ENCODE measurements around the gene CLIC4. TPM values are rescaled to one million over a fixed set of nuclear protein-coding genes. Genes with fewer than 3 reads are reported as not detected.

CLIC4 gene
- total RNA-seq, 4 donors from 2014 or later = 53.0 to 151 (median 95.3) TPM

- TF ChIP-seq, protein P1, sequence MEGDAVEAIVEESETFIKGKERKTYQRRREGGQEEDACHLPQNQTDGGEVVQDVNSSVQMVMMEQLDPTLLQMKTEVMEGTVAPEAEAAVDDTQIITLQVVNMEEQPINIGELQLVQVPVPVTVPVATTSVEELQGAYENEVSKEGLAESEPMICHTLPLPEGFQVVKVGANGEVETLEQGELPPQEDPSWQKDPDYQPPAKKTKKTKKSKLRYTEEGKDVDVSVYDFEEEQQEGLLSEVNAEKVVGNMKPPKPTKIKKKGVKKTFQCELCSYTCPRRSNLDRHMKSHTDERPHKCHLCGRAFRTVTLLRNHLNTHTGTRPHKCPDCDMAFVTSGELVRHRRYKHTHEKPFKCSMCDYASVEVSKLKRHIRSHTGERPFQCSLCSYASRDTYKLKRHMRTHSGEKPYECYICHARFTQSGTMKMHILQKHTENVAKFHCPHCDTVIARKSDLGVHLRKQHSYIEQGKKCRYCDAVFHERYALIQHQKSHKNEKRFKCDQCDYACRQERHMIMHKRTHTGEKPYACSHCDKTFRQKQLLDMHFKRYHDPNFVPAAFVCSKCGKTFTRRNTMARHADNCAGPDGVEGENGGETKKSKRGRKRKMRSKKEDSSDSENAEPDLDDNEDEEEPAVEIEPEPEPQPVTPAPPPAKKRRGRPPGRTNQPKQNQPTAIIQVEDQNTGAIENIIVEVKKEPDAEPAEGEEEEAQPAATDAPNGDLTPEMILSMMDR (IDR thresholded peaks at IDR 0.05) = no peak
- no peak for TF ChIP-seq POLR2A (IDR thresholded peaks at IDR 0.05)
- WGBS, 2 donors = 63 to 81% methylated on average over 15 to 16 of the region's 16 CpGs
- no peaks in the 10 kb centered on the region for H3K9me3 ChIP-seq
- no peaks in the 10 kb centered on the region for H3K4me1 ChIP-seq
- no peak overlapping the region for H3K4me3 ChIP-seq (replicated peaks in 1 of 3)
- H3K36me3 ChIP-seq = no peaks in the 10 kb centered on the region
- DNase-seq = no peak
- no peak overlapping the region for H3K27ac ChIP-seq
- H3K27me3 ChIP-seq = no peaks in the 10 kb centered on the region
- intact Hi-C loops (cut with DNase I) = no loop called here
Measured at GRCh38 chr1:24874611-24875234, 129.5 kb downstream of the CLIC4 start.

DNA sequence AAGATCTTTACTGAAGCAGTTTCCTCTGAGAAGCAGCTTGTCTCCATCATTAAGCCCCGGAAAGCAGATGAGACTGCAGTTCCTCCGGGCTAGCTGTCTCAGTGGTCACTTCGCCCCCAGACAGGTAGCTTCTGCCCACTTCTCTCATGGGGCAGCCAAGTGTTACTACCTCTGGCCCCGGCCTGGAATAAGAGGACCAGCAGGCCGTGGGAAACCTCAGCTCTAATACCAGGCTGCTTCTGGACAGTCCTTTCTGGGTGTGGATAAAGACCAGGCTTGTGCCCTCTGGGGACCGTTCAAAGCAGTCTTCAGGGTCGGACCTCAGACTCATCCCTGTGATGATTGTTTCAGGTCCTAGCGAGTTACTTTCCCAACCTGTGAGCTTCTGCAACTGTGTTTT lies 130.0 kb downstream of the CLIC4 start:
- intact Hi-C loops (cut with DNase I) = no loop called here
- no peaks in the 10 kb centered on the region for H3K36me3 ChIP-seq
- H3K27me3 ChIP-seq = no peaks in the 10 kb centered on the region
- H3K4me3 ChIP-seq (replicated peaks in 1 of 3) = no peak overlapping the region
- 78 to 85% methylated on average over 8 of the region's 8 CpGs for WGBS, 2 donors
- TF ChIP-seq, protein P1 (IDR thresholded peaks at IDR 0.05) = no peak
- TF ChIP-seq POLR2A (IDR thresholded peaks at IDR 0.05) = no peak
- no peaks in the 10 kb centered on the region for H3K9me3 ChIP-seq
- DNase-seq = no peak
- no peaks in the 10 kb centered on the region for H3K4me1 ChIP-seq
- H3K27ac ChIP-seq = no peak overlapping the region

DNA sequence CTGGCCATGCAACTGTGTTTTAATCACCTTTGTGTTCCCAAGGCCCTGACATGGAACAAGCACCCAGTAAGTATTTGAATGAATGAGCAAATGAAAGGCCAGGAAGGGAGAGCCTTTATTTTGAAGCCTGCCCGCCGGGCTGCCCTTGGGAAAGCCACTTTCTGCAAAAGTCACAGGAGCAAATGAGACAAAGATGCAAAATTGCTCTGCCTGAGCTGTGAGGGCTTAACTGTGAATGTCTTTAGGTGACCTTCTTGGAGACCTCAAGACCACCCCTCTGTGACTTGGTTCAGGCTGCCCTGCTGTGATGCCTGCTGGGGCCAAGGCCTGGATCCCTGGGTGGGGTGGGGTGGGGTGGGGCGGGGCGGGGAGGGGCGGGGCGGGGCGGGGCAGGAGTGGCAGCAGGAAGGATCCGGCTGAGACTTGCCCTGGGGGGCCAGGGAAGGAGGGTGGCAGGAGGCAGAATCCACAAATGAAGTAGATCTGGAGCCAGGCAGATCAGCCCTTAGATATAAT lies 130.8 kb downstream of the CLIC4 start:
- no peaks in the 10 kb centered on the region for H3K36me3 ChIP-seq
- TF ChIP-seq, protein P1 (IDR thresholded peaks at IDR 0.05) = no peak
- TF ChIP-seq POLR2A (IDR thresholded peaks at IDR 0.05) = no peak
- no peaks in the 10 kb centered on the region for H3K27me3 ChIP-seq
- DNase-seq = no peak
- no peak overlapping the region for H3K27ac ChIP-seq
- no peaks in the 10 kb centered on the region for H3K4me1 ChIP-seq
- no peaks in the 10 kb centered on the region for H3K9me3 ChIP-seq
- H3K4me3 ChIP-seq (replicated peaks in 1 of 3) = no peak overlapping the region
- 58 to 86% methylated on average over 5 to 8 of the region's 8 CpGs for WGBS, 2 donors
- intact Hi-C loops (cut with DNase I) = no loop called here

DNA sequence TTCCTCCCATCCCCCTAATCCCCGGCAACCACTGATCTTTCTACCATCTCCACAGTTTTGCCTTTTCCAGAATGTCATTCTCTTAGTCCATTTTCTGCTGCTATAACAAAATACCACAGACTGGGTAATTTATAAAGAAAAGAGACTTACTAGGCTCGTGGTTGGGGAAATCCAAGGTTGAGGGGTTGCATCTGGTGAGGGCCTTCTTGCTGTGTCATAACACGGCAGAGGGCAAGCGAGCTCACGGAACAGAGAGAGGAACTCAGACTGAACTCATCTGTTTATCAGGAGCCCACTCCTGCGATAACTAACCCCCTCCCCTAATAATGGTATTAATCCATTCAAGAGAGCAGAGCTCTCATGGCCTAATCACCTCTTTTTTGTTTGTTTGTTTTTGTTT lies 132.8 kb downstream of the CLIC4 start:
- no peaks in the 10 kb centered on the region for H3K9me3 ChIP-seq
- DNase-seq = no peak
- WGBS, 2 donors = 90 to 92% methylated on average over 6 of the region's 6 CpGs
- no peak overlapping the region for H3K27ac ChIP-seq
- no peaks in the 10 kb centered on the region for H3K4me1 ChIP-seq
- TF ChIP-seq, protein P1 (IDR thresholded peaks at IDR 0.05) = no peak
- no peak for TF ChIP-seq POLR2A (IDR thresholded peaks at IDR 0.05)
- H3K27me3 ChIP-seq = no peaks in the 10 kb centered on the region
- H3K4me3 ChIP-seq (replicated peaks in 1 of 3) = no peak overlapping the region
- intact Hi-C loops (cut with DNase I) = no loop called here
- H3K36me3 ChIP-seq = no peaks in the 10 kb centered on the region
